ENCODE data around the gene MARK1. TPM values are rescaled to one million over a fixed set of nuclear protein-coding genes. Genes with fewer than 3 reads are reported as not detected.

Gene MARK1
- total RNA-seq, 1 experiment from 2014 or later, result not detected

DNA sequence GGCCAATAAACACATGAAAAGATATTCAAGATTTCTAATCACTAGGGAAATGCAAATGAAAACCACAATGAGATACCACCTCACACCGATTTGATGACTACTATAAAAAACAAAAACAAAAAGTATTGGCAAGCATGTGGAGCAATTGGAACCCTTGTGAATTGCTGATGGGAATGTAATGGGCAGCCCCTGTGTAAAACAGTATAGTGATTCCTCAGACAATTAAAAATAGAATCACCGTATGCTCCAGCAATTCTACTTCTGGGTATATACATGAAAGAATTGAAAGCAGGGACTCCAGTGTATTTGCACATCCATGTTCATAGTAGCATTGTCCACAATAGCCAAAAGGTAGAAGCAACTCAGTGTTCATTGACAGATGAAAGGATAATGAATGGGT is 149.3 kb downstream of the MARK1 start:
- Histone ChIP-seq H3K27ac (ENCODE audit: low read length) (no peak overlapping the region), H3K27me3 (ENCODE audit: control insufficient read depth, insufficient read depth, low read length) (no peaks in the 10 kb centered on the region; the same call in 1 of the 2 replicates), H3K36me3 (ENCODE audit: control insufficient read depth, insufficient read depth, low read length) (no peaks in the 10 kb centered on the region), H3K4me3 (ENCODE audit: low read depth in 2 of 2, low read length in 2 of 2) (no peak overlapping the region), H3K4me1 (ENCODE audit: control insufficient read depth, insufficient read depth, low read length) (0 out of 2 replicates have a peak, but pooled peaks cover 2% of the 10 kb centered on the region), H3K9me3 (ENCODE audit: control insufficient read depth, insufficient read depth, low read depth, low read length) (no peaks in the 10 kb centered on the region)
- ChIA-PET CTCF (no interaction called here), POLR2A (no interaction called here)
- in situ Hi-C loops (cut with HindIII; ENCODE audit: low pct_unique_long_range_greater_than_20kb, low sequenced_read_pairs), result no loop called here
- ATAC-seq (no peak), DNase-seq (ENCODE audit: low read depth, low spot score) (no peak)
- BruUV-seq (replicated peaks), result no TSS peak
- intact Hi-C loops (cut with micrococcal nuclease; ENCODE audit: unreplicated experiment), result no loop called here
- TF ChIP-seq, protein P1, sequence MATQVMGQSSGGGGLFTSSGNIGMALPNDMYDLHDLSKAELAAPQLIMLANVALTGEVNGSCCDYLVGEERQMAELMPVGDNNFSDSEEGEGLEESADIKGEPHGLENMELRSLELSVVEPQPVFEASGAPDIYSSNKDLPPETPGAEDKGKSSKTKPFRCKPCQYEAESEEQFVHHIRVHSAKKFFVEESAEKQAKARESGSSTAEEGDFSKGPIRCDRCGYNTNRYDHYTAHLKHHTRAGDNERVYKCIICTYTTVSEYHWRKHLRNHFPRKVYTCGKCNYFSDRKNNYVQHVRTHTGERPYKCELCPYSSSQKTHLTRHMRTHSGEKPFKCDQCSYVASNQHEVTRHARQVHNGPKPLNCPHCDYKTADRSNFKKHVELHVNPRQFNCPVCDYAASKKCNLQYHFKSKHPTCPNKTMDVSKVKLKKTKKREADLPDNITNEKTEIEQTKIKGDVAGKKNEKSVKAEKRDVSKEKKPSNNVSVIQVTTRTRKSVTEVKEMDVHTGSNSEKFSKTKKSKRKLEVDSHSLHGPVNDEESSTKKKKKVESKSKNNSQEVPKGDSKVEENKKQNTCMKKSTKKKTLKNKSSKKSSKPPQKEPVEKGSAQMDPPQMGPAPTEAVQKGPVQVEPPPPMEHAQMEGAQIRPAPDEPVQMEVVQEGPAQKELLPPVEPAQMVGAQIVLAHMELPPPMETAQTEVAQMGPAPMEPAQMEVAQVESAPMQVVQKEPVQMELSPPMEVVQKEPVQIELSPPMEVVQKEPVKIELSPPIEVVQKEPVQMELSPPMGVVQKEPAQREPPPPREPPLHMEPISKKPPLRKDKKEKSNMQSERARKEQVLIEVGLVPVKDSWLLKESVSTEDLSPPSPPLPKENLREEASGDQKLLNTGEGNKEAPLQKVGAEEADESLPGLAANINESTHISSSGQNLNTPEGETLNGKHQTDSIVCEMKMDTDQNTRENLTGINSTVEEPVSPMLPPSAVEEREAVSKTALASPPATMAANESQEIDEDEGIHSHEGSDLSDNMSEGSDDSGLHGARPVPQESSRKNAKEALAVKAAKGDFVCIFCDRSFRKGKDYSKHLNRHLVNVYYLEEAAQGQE (IDR thresholded peaks at IDR 0.05; ENCODE audit: insufficient read depth in 1 of 2, low read depth in 2 of 2, low read length in 1 of 2), result no peak
- TF ChIP-seq TCF7L2 (IDR thresholded peaks at IDR 0.05; ENCODE audit: low read depth, low read length), result no peak
- TF ChIP-seq, protein P2, sequence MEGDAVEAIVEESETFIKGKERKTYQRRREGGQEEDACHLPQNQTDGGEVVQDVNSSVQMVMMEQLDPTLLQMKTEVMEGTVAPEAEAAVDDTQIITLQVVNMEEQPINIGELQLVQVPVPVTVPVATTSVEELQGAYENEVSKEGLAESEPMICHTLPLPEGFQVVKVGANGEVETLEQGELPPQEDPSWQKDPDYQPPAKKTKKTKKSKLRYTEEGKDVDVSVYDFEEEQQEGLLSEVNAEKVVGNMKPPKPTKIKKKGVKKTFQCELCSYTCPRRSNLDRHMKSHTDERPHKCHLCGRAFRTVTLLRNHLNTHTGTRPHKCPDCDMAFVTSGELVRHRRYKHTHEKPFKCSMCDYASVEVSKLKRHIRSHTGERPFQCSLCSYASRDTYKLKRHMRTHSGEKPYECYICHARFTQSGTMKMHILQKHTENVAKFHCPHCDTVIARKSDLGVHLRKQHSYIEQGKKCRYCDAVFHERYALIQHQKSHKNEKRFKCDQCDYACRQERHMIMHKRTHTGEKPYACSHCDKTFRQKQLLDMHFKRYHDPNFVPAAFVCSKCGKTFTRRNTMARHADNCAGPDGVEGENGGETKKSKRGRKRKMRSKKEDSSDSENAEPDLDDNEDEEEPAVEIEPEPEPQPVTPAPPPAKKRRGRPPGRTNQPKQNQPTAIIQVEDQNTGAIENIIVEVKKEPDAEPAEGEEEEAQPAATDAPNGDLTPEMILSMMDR (IDR thresholded peaks at IDR 0.05), result no peak
- TF ChIP-seq POLR2AphosphoS5 (IDR thresholded peaks at IDR 0.05; ENCODE audit: low read depth, low read length), result no peak
- no peak for TF ChIP-seq SIN3A (IDR thresholded peaks at IDR 0.05; ENCODE audit: borderline replicate concordance, insufficient read depth, low read depth, low read length)

DNA sequence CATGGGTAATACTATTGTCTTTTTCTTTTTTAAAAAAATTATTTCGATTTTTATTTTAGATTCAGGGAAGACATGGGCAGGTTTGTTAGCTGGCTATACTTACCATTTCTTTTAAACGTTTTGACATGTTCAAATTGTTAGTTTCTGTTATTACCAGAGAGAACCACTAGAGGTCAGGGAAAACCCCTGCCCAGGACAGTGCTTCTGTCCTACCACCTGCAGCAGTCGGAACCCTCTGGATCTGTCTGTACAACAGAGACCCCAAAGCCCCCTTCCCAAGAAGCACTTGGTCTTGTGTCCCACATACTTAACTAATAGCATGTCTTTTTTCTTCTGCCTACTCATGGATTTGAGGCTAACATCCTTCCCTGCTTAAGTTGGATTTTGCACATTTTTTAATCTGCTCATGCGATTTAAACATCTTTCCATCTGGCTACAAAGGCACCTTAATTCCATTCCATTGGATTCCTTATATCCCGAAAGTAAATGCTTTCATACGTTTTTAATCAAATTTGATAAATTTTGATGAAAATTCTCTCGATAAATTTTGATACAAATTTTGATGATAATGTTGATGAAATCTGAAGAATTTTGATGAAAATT is 152.2 kb downstream of the MARK1 start:
- ATAC-seq (peak; percentile 86), DNase-seq (ENCODE audit: low read depth, low spot score) (peak; percentile 41)
- H3K27ac ChIP-seq (ENCODE audit: low read length), result no peak overlapping the region
- in situ Hi-C loops (cut with HindIII; ENCODE audit: low pct_unique_long_range_greater_than_20kb, low sequenced_read_pairs) (no loop called here), intact Hi-C loops (cut with micrococcal nuclease; ENCODE audit: unreplicated experiment) (loop anchor here (2.0 to 10.0 kb wide), 2 partner anchors 97 to 395 kb away; no protein-coding TSS in a partner anchor)
- no peaks in the 10 kb centered on the region for H3K9me3 ChIP-seq (ENCODE audit: control insufficient read depth, insufficient read depth, low read depth, low read length)
- CTCF ChIA-PET, result interaction anchor here (0.5 to 0.6 kb wide), 3 partner anchors 50 to 523 kb away, joined by 3 to 4 read pairs (median 4); no protein-coding TSS in a partner anchor
- POLR2A ChIA-PET, result no interaction called here
- no peaks in the 10 kb centered on the region for H3K27me3 ChIP-seq (ENCODE audit: control insufficient read depth, insufficient read depth, low read length)
- TF ChIP-seq, protein P2 (IDR thresholded peaks at IDR 0.05), result peak; percentile 92
- TF ChIP-seq, protein P1 (IDR thresholded peaks at IDR 0.05; ENCODE audit: insufficient read depth in 1 of 2, low read depth in 2 of 2, low read length in 1 of 2), result no peak
- H3K4me3 ChIP-seq (ENCODE audit: low read depth in 2 of 2, low read length in 2 of 2), result no peak overlapping the region
- no TSS peak for BruUV-seq (replicated peaks)
- H3K36me3 ChIP-seq (ENCODE audit: control insufficient read depth, insufficient read depth, low read length), result no peaks in the 10 kb centered on the region
- H3K4me1 ChIP-seq (ENCODE audit: control insufficient read depth, insufficient read depth, low read length), result 0 out of 2 replicates have a peak, but pooled peaks cover 2% of the 10 kb centered on the region

All from Panc1 (cell line).